Activated CD4-positive, alpha-beta T cell treated with anti-CD3 and anti-CD28 coated beads, Interleukin-2, amount 10 ng/mL, durations not matched to agents 24 days and 14 days (primary cell): ENCODE measurements around the gene USF3. TPM values are rescaled to one million over a fixed set of nuclear protein-coding genes. Genes with fewer than 3 reads are reported as not detected.

Source experiments
- DNase-seq: peaks from one replicate; pipeline ENCODE4 v3.0.0; 2022
- H3K27ac Mint-ChIP-seq: one replicate; pipeline ENCODE4 v1.8.0; 2022; ENCODE audit warnings: mild to moderate bottlenecking, mixed read lengths
- H3K27me3 Mint-ChIP-seq: one replicate; pipeline ENCODE4 v1.8.0; 2022; ENCODE audit warnings: mixed read lengths
- H3K36me3 Mint-ChIP-seq: one replicate; pipeline ENCODE4 v1.8.0; 2022; ENCODE audit warnings: low read depth, mild to moderate bottlenecking, mixed read lengths
- H3K4me1 Mint-ChIP-seq: one replicate; pipeline ENCODE4 v1.8.0; 2021; ENCODE audit warnings: mixed read lengths
- H3K4me3 Mint-ChIP-seq: one replicate; pipeline ENCODE4 v1.8.0; 2022; ENCODE audit warnings: mild to moderate bottlenecking, moderate library complexity, mixed read lengths
- H3K9me3 Mint-ChIP-seq: one replicate; pipeline ENCODE4 v1.8.0; 2021; ENCODE audit warnings: mixed read lengths
- intact Hi-C: fragments of 100-400 bp; cut with micrococcal nuclease; formaldehyde crosslinking; loops from one replicate; pipeline ENCODE4 v1.15.1; 2023
- total RNA-seq: library from RNA; stranded (reverse); gene quantifications from 2 replicates; pipeline ENCODE4 v1.2.3, GENCODE V29; 2022

USF3 gene
- total RNA-seq, 1 donor from 2014 or later, result 14.2 TPM

DNA sequence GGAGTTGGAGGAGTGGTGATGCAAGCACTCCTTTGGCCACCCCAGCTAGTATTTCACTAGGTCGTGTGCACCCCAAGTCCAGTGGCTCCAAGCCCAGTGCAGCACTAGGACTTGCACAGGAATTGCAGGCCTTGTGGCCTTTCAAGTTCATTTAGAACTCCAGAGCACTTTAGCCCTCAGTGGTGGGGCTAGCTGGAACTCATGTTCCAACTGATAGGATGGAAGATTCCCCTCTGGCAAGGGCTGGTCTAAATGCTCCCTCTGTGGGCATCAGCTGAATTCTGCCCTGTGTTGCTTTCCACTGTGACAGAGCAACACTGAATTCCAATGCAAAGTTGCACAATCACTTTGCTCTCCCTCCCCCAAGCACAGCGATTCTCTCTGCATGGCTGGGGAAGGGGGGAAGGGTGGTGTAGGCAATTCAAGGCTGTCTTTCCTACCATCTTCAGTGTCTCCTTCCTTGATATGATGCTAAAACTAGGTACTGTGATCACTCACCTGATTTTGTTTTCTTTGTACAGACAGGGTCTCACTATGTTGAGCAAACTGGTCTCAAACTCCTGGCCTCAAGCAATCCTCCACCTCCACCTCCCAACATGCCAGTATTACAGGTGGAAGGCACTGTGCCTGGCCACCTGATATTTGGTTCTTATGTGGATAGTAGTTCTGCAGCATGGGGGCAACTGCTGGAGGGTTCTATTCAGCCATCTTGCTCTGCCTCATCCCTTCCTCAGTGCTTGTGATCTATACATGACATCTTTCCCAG, 10.3 kb downstream of the USF3 start:
- peak; percentile 33 for DNase-seq
- H3K9me3 Mint-ChIP-seq, result peaks cover 5% of the 10 kb centered on the region
- H3K4me3 Mint-ChIP-seq, result no peak overlapping the region
- peaks cover 34% of the 10 kb centered on the region for H3K36me3 Mint-ChIP-seq
- intact Hi-C loops, result no loop called here
- H3K27me3 Mint-ChIP-seq, result no peaks in the 10 kb centered on the region
- no peak overlapping the region for H3K27ac Mint-ChIP-seq
- H3K4me1 Mint-ChIP-seq, result no peaks in the 10 kb centered on the region

DNA sequence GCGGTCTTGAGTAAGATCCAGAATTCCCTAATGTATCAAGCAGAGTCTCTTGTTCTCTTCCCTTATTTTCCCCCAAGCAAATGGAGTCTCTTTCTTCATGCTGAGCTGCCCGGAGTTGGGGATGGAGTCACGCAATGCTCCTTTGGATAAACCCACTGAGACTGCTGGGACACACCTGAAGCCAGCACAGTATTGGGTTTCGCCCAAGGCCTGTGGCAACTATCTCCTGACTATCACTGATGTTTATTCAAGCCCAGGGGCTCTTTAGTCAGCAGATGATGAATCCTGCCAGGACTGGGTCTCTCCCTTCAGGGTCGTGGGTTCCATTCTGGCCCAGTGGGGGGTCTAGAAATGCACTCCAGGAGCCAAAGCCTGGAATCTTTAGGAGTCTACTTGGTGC, 11.3 kb downstream of the USF3 start:
- Mint-ChIP-seq H3K9me3 (peaks cover 5% of the 10 kb centered on the region), H3K27me3 (no peaks in the 10 kb centered on the region), H3K4me3 (no peak overlapping the region), H3K27ac (no peak overlapping the region), H3K4me1 (no peaks in the 10 kb centered on the region), H3K36me3 (peaks cover 34% of the 10 kb centered on the region)
- peak; percentile 37 for DNase-seq
- intact Hi-C loops, result no loop called here

DNA sequence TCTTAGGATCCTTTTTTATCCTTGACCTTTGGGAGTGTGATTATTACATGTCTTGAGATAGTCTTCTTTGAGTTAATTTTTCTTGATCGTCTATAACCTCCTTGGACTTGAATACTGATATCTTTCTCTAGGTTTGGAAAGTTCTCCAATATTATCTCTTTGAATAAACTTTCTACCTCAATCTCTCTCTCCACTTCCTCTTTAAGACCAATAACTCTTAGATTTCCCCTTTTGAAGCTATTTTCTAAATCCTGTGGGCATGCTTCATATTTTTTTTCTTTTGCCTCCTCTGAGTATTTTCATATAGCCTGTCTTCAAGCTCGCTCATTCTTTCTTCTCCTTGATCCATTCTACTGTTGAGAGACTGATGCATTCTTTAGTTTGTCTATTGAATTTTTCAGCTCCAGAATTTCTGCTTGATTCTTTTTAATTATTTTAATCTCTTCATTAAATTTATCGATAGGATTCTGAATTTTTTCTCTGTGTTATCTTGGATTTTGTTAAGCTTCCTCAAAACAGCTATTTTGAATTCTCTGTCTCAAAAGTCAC, 12.1 kb downstream of the USF3 start:
- intact Hi-C loops, result no loop called here
- DNase-seq, result no peak
- no peak overlapping the region for H3K4me3 Mint-ChIP-seq
- no peaks in the 10 kb centered on the region for H3K4me1 Mint-ChIP-seq
- peaks cover 5% of the 10 kb centered on the region for H3K9me3 Mint-ChIP-seq
- H3K36me3 Mint-ChIP-seq, result peaks cover 34% of the 10 kb centered on the region
- no peak overlapping the region for H3K27ac Mint-ChIP-seq
- H3K27me3 Mint-ChIP-seq, result no peaks in the 10 kb centered on the region

DNA sequence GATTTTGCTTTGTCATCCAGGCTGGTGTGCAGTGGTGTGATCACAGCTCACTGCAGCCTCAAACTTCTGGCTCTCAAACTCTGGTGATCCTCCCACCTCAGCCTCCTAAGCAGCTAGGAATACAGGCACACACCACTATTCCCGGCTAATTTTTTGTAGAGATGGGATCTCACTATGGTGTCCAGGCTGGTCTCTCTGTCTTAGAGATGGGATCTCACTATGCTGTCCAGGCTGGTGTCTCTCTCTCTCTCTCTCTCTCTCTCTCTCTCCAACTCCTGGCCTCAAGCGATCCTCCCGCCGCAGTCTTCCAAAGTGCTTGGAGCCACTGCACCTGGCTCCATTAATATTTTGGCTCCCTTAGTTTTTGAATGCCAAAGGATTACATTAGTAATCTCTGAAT, 17.7 kb downstream of the USF3 start:
- intact Hi-C loops, result no loop called here
- Mint-ChIP-seq H3K27me3 (no peaks in the 10 kb centered on the region), H3K27ac (no peak overlapping the region), H3K4me1 (peaks cover 3% of the 10 kb centered on the region), H3K9me3 (no peaks in the 10 kb centered on the region), H3K4me3 (no peak overlapping the region), H3K36me3 (peaks cover 34% of the 10 kb centered on the region)
- peak; percentile 27 for DNase-seq

DNA sequence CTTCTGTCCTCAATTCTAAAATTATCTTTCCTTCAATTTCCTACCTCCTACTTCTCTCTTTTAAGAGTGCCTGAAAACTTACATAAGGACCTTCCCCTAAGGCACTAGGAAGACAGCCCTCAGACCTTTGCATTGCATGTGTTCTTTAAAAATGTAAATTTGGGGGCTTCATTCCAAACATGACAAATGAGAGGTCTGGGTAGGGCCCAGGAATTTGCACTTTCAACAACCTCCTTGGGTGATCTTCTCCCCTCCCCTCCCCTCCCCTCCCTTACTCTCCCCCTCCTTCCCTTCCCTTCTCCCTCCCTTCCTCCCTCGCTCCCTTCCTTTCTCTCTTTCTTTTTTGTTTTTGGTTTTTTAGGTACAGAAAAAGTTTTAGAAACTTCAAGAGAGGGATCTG, 18.7 kb downstream of the USF3 start:
- H3K4me1 Mint-ChIP-seq, result peaks cover 3% of the 10 kb centered on the region
- H3K4me3 Mint-ChIP-seq, result no peak overlapping the region
- H3K27ac Mint-ChIP-seq, result no peak overlapping the region
- no peaks in the 10 kb centered on the region for H3K9me3 Mint-ChIP-seq
- peaks cover 32% of the 10 kb centered on the region for H3K36me3 Mint-ChIP-seq
- intact Hi-C loops, result no loop called here
- no peaks in the 10 kb centered on the region for H3K27me3 Mint-ChIP-seq
- DNase-seq, result peak; percentile 7

DNA sequence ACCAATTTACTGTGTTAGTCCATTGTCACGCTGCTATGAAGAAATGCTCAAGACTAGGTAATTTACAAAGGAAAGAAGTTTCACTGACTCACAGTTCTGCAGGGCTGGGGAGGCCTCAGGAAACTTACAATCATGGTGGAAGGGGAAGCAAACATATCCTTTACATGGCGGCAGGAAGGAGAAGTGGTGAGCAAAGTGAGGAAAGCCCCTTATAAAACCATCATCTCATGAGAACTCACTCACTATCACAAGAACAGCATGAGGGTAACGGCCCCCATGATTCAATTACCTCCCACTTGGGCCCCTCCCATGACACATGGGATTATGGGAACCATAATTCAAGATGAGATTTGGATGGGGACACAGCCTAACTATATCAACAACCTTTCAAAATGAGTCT, 20.2 kb downstream of the USF3 start:
- intact Hi-C loops, result no loop called here
- no peaks in the 10 kb centered on the region for H3K9me3 Mint-ChIP-seq
- DNase-seq, result no peak
- peaks cover 28% of the 10 kb centered on the region for H3K36me3 Mint-ChIP-seq
- no peak overlapping the region for H3K27ac Mint-ChIP-seq
- H3K4me1 Mint-ChIP-seq, result peaks cover 3% of the 10 kb centered on the region
- no peak overlapping the region for H3K4me3 Mint-ChIP-seq
- H3K27me3 Mint-ChIP-seq, result no peaks in the 10 kb centered on the region

GRCh38 chr3:113673593-113673992, 22.8 kb downstream of the USF3 start:
- no peaks in the 10 kb centered on the region for H3K27me3 Mint-ChIP-seq
- H3K4me1 Mint-ChIP-seq, result peaks cover 3% of the 10 kb centered on the region
- no peaks in the 10 kb centered on the region for H3K9me3 Mint-ChIP-seq
- intact Hi-C loops, result no loop called here
- no peak overlapping the region for H3K27ac Mint-ChIP-seq
- peaks cover 29% of the 10 kb centered on the region for H3K36me3 Mint-ChIP-seq
- no peak overlapping the region for H3K4me3 Mint-ChIP-seq
- DNase-seq, result peak; percentile 20

- H3K4me1 Mint-ChIP-seq, result peaks cover 11% of the 10 kb centered on the region
- intact Hi-C loops, result no loop called here
- H3K9me3 Mint-ChIP-seq, result no peaks in the 10 kb centered on the region
- no peaks in the 10 kb centered on the region for H3K27me3 Mint-ChIP-seq
- no peak overlapping the region for H3K27ac Mint-ChIP-seq
- H3K36me3 Mint-ChIP-seq, result peaks cover 15% of the 10 kb centered on the region
- H3K4me3 Mint-ChIP-seq, result no peak overlapping the region
- no peak for DNase-seq
Observed at GRCh38 chr3:113668015-113668414, 28.4 kb downstream of the USF3 start.

DNA sequence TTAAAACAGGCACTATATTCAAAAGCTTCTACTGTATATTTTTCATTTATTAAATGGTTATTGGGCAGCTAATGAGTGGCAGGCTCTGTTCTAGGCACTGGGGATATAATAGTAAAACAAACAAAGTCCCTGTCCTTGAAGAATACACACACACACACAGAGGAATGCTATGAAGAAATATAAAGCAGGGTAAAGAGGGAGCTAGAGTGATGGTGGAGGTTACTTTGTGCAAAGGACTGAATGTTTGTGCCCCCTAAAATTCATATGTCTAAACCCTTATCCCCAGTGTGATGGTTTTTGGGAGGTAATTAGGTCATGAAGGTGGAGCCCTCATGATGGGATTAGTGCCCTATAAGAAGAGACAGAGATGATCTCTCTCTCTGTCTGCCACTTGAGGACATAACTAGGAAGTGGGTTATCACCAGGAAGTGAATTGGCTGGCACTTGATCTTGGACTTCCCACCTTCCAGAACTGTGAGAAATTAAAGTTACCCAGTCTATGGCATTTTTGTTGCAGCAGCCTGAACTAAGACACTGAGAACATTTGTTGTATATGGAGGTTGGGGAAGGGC, 31.8 kb downstream of the USF3 start:
- H3K4me1 Mint-ChIP-seq, result peaks cover 11% of the 10 kb centered on the region
- DNase-seq, result no peak
- no peak overlapping the region for H3K27ac Mint-ChIP-seq
- H3K36me3 Mint-ChIP-seq, result peaks cover 21% of the 10 kb centered on the region
- no peaks in the 10 kb centered on the region for H3K9me3 Mint-ChIP-seq
- H3K4me3 Mint-ChIP-seq, result no peak overlapping the region
- H3K27me3 Mint-ChIP-seq, result no peaks in the 10 kb centered on the region
- intact Hi-C loops, result no loop called here

GRCh38 chr3:113663761-113664160, 32.7 kb downstream of the USF3 start:
- Mint-ChIP-seq H3K27ac (no peak overlapping the region), H3K4me1 (peaks cover 11% of the 10 kb centered on the region), H3K36me3 (peaks cover 26% of the 10 kb centered on the region), H3K27me3 (no peaks in the 10 kb centered on the region), H3K9me3 (no peaks in the 10 kb centered on the region), H3K4me3 (no peak overlapping the region)
- intact Hi-C loops, result no loop called here
- DNase-seq, result no peak

DNA sequence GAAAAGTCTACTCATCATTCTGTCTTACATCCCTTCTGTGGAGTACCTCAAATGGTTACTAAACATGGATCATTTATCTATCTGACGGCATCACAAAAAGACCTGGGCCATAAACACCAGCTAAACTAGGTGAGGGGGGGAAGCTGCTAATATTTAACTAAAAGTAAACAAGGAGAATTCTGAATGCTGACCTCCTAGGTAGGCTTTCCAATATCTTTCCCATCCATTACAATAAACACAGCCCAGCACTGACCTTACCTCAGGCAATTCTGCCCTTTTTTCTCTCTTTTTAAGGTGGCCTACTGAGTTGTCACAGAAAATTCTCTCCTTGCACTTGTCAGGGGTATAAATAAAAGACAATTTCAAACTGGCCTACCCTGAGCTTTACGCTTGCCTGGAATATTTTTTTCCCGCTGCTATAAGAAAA, 33.1 kb downstream of the USF3 start:
- intact Hi-C loops, result no loop called here
- peaks cover 10% of the 10 kb centered on the region for H3K4me1 Mint-ChIP-seq
- H3K27me3 Mint-ChIP-seq, result no peaks in the 10 kb centered on the region
- H3K27ac Mint-ChIP-seq, result no peak overlapping the region
- no peak for DNase-seq
- no peaks in the 10 kb centered on the region for H3K9me3 Mint-ChIP-seq
- peaks cover 26% of the 10 kb centered on the region for H3K36me3 Mint-ChIP-seq
- H3K4me3 Mint-ChIP-seq, result no peak overlapping the region

DNA sequence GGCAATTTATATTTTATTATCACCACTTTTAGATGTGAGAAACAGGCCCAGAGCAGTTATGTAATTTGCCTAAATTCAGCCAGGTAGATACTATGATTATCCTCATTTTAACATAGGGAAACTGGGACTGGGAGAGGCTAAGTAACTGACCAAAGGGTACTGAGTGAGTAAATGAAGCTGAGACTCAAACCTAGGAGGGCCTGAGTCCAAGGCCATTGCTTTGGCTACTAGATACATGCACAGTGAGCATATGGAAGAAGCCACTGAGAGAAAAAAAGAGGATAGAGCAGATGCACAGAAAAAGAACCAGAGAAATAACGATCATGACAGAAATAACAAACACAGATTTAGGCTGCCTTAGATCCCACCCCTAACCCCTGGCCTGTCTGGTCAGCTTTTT, 33.6 kb downstream of the USF3 start:
- Mint-ChIP-seq H3K9me3 (no peaks in the 10 kb centered on the region), H3K36me3 (peaks cover 31% of the 10 kb centered on the region), H3K27ac (no peak overlapping the region), H3K4me3 (no peak overlapping the region), H3K27me3 (no peaks in the 10 kb centered on the region), H3K4me1 (peaks cover 9% of the 10 kb centered on the region)
- intact Hi-C loops, result no loop called here
- no peak for DNase-seq

GRCh38 chr3:113660896-113661295, 35.5 kb downstream of the USF3 start:
- Mint-ChIP-seq H3K36me3 (peaks cover 45% of the 10 kb centered on the region), H3K4me3 (no peak overlapping the region), H3K9me3 (no peaks in the 10 kb centered on the region), H3K27ac (no peak overlapping the region), H3K27me3 (no peaks in the 10 kb centered on the region), H3K4me1 (peaks cover 5% of the 10 kb centered on the region)
- no peak for DNase-seq
- intact Hi-C loops, result no loop called here

GRCh38 chr3:113660458-113660857, 36.0 kb downstream of the USF3 start:
- peaks cover 48% of the 10 kb centered on the region for H3K36me3 Mint-ChIP-seq

More at GRCh38 chr3:113660458-113660857, 36.0 kb downstream of the USF3 start:
- Mint-ChIP-seq H3K9me3 (no peaks in the 10 kb centered on the region), H3K4me3 (no peak overlapping the region), H3K4me1 (peaks cover 5% of the 10 kb centered on the region), H3K27me3 (no peaks in the 10 kb centered on the region), H3K27ac (no peak overlapping the region)
- no peak for DNase-seq
- intact Hi-C loops, result no loop called here
